ENCODE results near the gene XBP1. TPM values are rescaled to one million over a fixed set of nuclear protein-coding genes. Genes with fewer than 3 reads are reported as not detected.

XBP1 gene
- polyA plus RNA-seq, 1 of the 3 experiments (the other 2 are of a cell fraction) = 55.6 TPM

GRCh38 chr22:28838971-28839370 is 38.6 kb upstream of the XBP1 start:
- Histone ChIP-seq H3K9ac (no peak overlapping the region), H3K27me3 (ENCODE audit: insufficient read depth) (no peaks in the 10 kb centered on the region), H3F3A (replicated peaks; ENCODE audit: insufficient read depth) (no peaks in the 10 kb centered on the region), H3K79me2 (ENCODE audit: insufficient read depth) (no peaks in the 10 kb centered on the region), H4K20me1 (ENCODE audit: insufficient read depth) (no peaks in the 10 kb centered on the region), H3K36me3 (replicated peaks in 1 of 2; ENCODE audit: control insufficient read depth in 1 of 2, insufficient read depth in 2 of 2, low read length in 1 of 2) (no peaks in the 10 kb centered on the region), H3K9me3 (no peaks in the 10 kb centered on the region), H3K4me3 (ENCODE audit: low read depth in 2 of 2, low read length in 1 of 2) (no peak overlapping the region), H3K4me1 (ENCODE audit: control insufficient read depth in 1 of 2, insufficient read depth in 2 of 2, low read depth in 1 of 2, low read length in 1 of 2) (no peaks in the 10 kb centered on the region), H3K27ac (ENCODE audit: low read depth in 2 of 2, low read length in 1 of 2) (no peak overlapping the region), H3K9me2 (no peaks in the 10 kb centered on the region), H2AFZ (ENCODE audit: low read depth) (no peak overlapping the region), H3K4me2 (no peak overlapping the region)
- ChIA-PET POLR2A (no interaction called here), CTCF (interaction anchor here (1.0 kb wide), 1 partner anchor 239 kb away, joined by 3 read pairs; no protein-coding TSS in a partner anchor)
- TF ChIP-seq POLR2AphosphoS5 (IDR thresholded peaks at IDR 0.05; ENCODE audit: low read depth, low read length) (no peak), RXRA (IDR thresholded peaks at IDR 0.05; ENCODE audit: borderline replicate concordance, low read depth) (no peak), GATA2 (CRISPR knock-in tag; IDR thresholded peaks at IDR 0.05) (no peak), TEAD4 (IDR thresholded peaks at IDR 0.05; ENCODE audit: borderline replicate concordance, insufficient read depth) (no peak), GABPA (IDR thresholded peaks at IDR 0.05; ENCODE audit: low read depth) (no peak)
- DNase-seq = no peak
- 75% methylated on average over 5 of the region's 5 CpGs for WGBS (ENCODE audit: low lambda C conversion rate)

GRCh38 chr22:28837640-28838039 is 37.3 kb upstream of the XBP1 start:
- DNase-seq = no peak
- Histone ChIP-seq H3K9ac (no peak overlapping the region), H3K4me3 (ENCODE audit: low read depth in 2 of 2, low read length in 1 of 2) (no peak overlapping the region), H4K20me1 (ENCODE audit: insufficient read depth) (no peaks in the 10 kb centered on the region), H3K27me3 (ENCODE audit: insufficient read depth) (no peaks in the 10 kb centered on the region), H3F3A (replicated peaks; ENCODE audit: insufficient read depth) (no peaks in the 10 kb centered on the region), H2AFZ (ENCODE audit: low read depth) (no peak overlapping the region), H3K36me3 (replicated peaks in 1 of 2; ENCODE audit: control insufficient read depth in 1 of 2, insufficient read depth in 2 of 2, low read length in 1 of 2) (no peaks in the 10 kb centered on the region), H3K9me3 (no peaks in the 10 kb centered on the region), H3K79me2 (ENCODE audit: insufficient read depth) (no peaks in the 10 kb centered on the region), H3K9me2 (no peaks in the 10 kb centered on the region), H3K27ac (ENCODE audit: low read depth in 2 of 2, low read length in 1 of 2) (no peak overlapping the region), H3K4me1 (ENCODE audit: control insufficient read depth in 1 of 2, insufficient read depth in 2 of 2, low read depth in 1 of 2, low read length in 1 of 2) (no peaks in the 10 kb centered on the region), H3K4me2 (no peak overlapping the region)
- TF ChIP-seq USF1 (IDR thresholded peaks at IDR 0.05; ENCODE audit: borderline replicate concordance, low read depth) (no peak), NRF1 (IDR thresholded peaks at IDR 0.05; ENCODE audit: low read depth, low read length) (no peak), TEAD4 (IDR thresholded peaks at IDR 0.05; ENCODE audit: borderline replicate concordance, insufficient read depth) (no peak), NFIC (IDR thresholded peaks at IDR 0.05; ENCODE audit: borderline replicate concordance) (no peak)
- TF ChIP-seq, protein P1, sequence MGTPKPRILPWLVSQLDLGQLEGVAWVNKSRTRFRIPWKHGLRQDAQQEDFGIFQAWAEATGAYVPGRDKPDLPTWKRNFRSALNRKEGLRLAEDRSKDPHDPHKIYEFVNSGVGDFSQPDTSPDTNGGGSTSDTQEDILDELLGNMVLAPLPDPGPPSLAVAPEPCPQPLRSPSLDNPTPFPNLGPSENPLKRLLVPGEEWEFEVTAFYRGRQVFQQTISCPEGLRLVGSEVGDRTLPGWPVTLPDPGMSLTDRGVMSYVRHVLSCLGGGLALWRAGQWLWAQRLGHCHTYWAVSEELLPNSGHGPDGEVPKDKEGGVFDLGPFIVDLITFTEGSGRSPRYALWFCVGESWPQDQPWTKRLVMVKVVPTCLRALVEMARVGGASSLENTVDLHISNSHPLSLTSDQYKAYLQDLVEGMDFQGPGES (IDR thresholded peaks at IDR 0.05; ENCODE audit: low read depth, low read length) = no peak
- 98% methylated on average over 6 of the region's 6 CpGs for WGBS (ENCODE audit: low lambda C conversion rate)
- CTCF ChIA-PET = interaction anchor here (1.0 to 1.2 kb wide), 2 partner anchors 204 to 237 kb away, joined by 4 to 7 read pairs; no protein-coding TSS in a partner anchor
- POLR2A ChIA-PET = no interaction called here

DNA sequence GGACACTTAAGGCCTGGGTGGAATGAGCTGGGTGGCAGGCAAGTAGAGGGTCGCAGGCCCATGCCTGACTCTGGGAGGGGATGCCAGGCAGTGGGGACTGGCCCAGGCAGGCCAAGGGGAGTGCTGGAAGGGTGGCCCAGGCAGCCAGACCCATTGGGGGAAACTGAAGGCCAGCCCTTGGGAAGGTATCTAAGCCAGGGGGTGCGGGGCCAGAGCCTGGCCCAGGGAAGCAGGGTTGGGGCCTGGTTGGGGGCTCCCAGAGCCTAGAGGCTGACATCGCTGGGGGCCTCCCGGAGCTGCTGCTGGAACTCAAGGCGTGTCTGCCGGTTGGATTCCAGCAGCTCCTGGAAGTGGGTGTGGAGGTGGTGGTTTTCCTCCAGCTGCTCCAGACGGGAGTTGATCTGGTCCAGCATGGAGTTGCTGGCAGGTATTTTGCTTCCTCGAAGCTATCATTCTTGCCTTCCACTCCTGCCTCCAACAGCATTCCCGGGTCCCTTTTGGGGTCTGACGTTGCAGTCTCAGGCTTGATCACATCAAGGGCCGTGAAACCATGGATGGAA is 35.3 kb upstream of the XBP1 start:
- Histone ChIP-seq H3K36me3 (replicated peaks in 1 of 2; ENCODE audit: control insufficient read depth in 1 of 2, insufficient read depth in 2 of 2, low read length in 1 of 2) (no peaks in the 10 kb centered on the region), H3K4me3 (ENCODE audit: low read depth in 2 of 2, low read length in 1 of 2) (no peak overlapping the region), H3K4me2 (no peak overlapping the region), H3F3A (replicated peaks; ENCODE audit: insufficient read depth) (no peaks in the 10 kb centered on the region), H2AFZ (ENCODE audit: low read depth) (no peak overlapping the region), H3K9me2 (no peaks in the 10 kb centered on the region), H3K79me2 (ENCODE audit: insufficient read depth) (no peaks in the 10 kb centered on the region), H3K9ac (no peak overlapping the region), H3K9me3 (no peaks in the 10 kb centered on the region), H4K20me1 (ENCODE audit: insufficient read depth) (no peaks in the 10 kb centered on the region), H3K27ac (ENCODE audit: low read depth in 2 of 2, low read length in 1 of 2) (no peak overlapping the region), H3K4me1 (ENCODE audit: control insufficient read depth in 1 of 2, insufficient read depth in 2 of 2, low read depth in 1 of 2, low read length in 1 of 2) (no peaks in the 10 kb centered on the region), H3K27me3 (ENCODE audit: insufficient read depth) (no peaks in the 10 kb centered on the region)
- WGBS (ENCODE audit: low lambda C conversion rate) = 90% methylated on average over 9 of the region's 11 CpGs
- no peak for DNase-seq
- POLR2A ChIA-PET = no interaction called here
- CTCF ChIA-PET = interaction anchor here (1.0 to 1.6 kb wide), 3 partner anchors 20 to 410 kb away, joined by 3 to 11 read pairs (median 3); no protein-coding TSS in a partner anchor
- TF ChIP-seq CTCF (IDR thresholded peaks at IDR 0.05) = no peak
- TF ChIP-seq, protein P2, sequence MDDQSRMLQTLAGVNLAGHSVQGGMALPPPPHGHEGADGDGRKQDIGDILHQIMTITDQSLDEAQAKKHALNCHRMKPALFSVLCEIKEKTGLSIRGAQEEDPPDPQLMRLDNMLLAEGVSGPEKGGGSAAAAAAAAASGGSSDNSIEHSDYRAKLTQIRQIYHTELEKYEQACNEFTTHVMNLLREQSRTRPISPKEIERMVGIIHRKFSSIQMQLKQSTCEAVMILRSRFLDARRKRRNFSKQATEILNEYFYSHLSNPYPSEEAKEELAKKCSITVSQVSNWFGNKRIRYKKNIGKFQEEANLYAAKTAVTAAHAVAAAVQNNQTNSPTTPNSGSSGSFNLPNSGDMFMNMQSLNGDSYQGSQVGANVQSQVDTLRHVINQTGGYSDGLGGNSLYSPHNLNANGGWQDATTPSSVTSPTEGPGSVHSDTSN (IDR thresholded peaks at IDR 0.05) = no peak
- no peak for TF ChIP-seq ELF1 (IDR thresholded peaks at IDR 0.05)
- TF ChIP-seq YY1 (IDR thresholded peaks at IDR 0.05; ENCODE audit: low read depth) = no peak
- no peak for TF ChIP-seq CHD2 (IDR thresholded peaks at IDR 0.05; ENCODE audit: low read length, partially characterized antibody)
- TF ChIP-seq, protein P1 (IDR thresholded peaks at IDR 0.05; ENCODE audit: low read depth, low read length) = no peak
- TF ChIP-seq TCF12 (IDR thresholded peaks at IDR 0.05) = no peak
- no peak for TF ChIP-seq RCOR1 (IDR thresholded peaks at IDR 0.05; ENCODE audit: low read length)
